Activated naive CD4-positive, alpha-beta T cell treated with anti-CD3 and anti-CD28 coated beads, Interleukin-2, amount 50 U/mL, for 72 hours (primary cell): ENCODE results near the gene USP15. TPM values are rescaled to one million over a fixed set of nuclear protein-coding genes. Genes with fewer than 3 reads are reported as not detected.

Source experiments
- ATAC-seq, 2 donors: fragments of 150-1000 bp; cut with Tn5 transposase; 2 replicates each; pipeline ENCODE4 v1.10.0; 2021; ENCODE audit warnings: mild to moderate bottlenecking in 2 of 2, moderate library complexity in 2 of 2
- DNase-seq, 2 donors: peaks; one replicate each; pipeline ENCODE4 v3.0.0; 2021 to 2022; ENCODE audit warnings: low spot score in 2 of 2
- H3K27ac Mint-ChIP-seq, 2 donors: one replicate each; pipeline ENCODE4 v1.8.0; 2022; ENCODE audit warnings: mild to moderate bottlenecking in 2 of 2, mixed read lengths in 2 of 2
- H3K36me3 Mint-ChIP-seq, 2 donors: one replicate each; pipeline ENCODE4 v1.8.0; 2022; ENCODE audit warnings: mixed read lengths in 2 of 2
- H3K9me3 Mint-ChIP-seq, 2 donors: one replicate each; pipeline ENCODE4 v1.8.0; 2022; ENCODE audit warnings: mixed read lengths in 2 of 2
- total RNA-seq, 2 donors: library from RNA; stranded (reverse); gene quantifications; one replicate each; pipeline ENCODE4 v1.2.3, GENCODE V29; 2022

The USP15 gene
- total RNA-seq, result 100 to 1,000 TPM; 114 to 122 TPM

GRCh38 chr12:62259993-62260732 is at the start of gene USP15:
Gene USP15 (plus strand): TSS chr12:62260404. CDS start chr12:62260415, 11 bp downstream.
- Mint-ChIP-seq H3K27ac (peak within 1 kb of the TSS; percentile 96 to 100), H3K36me3 (peaks cover 28 to 30% of the 10 kb centered on the region in 2 donors), H3K9me3 (no peaks in the 10 kb centered on the region)
- DNase-seq (peak; percentile 95), ATAC-seq (peak; percentile 75 to 77)

- H3K27ac Mint-ChIP-seq, result no peak overlapping the region
- H3K36me3 Mint-ChIP-seq, result no peaks in the 10 kb centered on the region
- ATAC-seq (peak in 1 of 2 donors; percentile 47), DNase-seq (peak in 1 of 2 donors; percentile 26)
- H3K9me3 Mint-ChIP-seq, result peaks cover 0 to 5% of the 10 kb centered on the region in 2 donors
Observed at GRCh38 chr12:62210422-62210821, 49.8 kb upstream of the USP15 start.

- Mint-ChIP-seq H3K27ac (no peak overlapping the region), H3K36me3 (no peaks in the 10 kb centered on the region), H3K9me3 (peaks cover 0 to 5% of the 10 kb centered on the region in 2 donors)
- ATAC-seq (no peak), DNase-seq (no peak)
Observed at GRCh38 chr12:62211510-62211909, 48.7 kb upstream of the USP15 start.

GRCh38 chr12:62214846-62215245 is 45.4 kb upstream of the USP15 start:
- no peak for DNase-seq
- Mint-ChIP-seq H3K27ac (no peak overlapping the region), H3K36me3 (no peaks in the 10 kb centered on the region), H3K9me3 (peaks cover 0 to 5% of the 10 kb centered on the region in 2 donors)
- ATAC-seq, result peak; percentile 46 to 48

DNA sequence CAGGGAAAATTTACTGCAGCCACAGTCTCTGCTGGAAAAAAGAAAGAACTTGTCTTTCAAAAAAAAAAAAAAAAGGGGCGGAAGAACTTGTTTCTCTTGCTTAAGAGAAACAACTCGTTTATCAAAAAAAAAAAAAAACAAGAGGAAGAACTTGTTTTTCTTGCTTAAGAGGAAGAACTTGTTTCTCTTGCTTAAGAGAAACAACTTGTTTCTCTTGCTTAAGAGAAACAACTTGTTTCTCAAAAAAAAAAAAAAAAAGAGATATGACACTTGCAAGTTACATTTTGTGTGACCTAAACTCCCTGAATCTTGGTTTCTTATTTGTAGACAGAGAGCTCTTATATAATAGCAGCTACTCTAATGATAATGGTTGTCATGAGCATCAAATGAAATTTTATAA is 44.7 kb upstream of the USP15 start:
- peaks cover 0 to 5% of the 10 kb centered on the region in 2 donors for H3K9me3 Mint-ChIP-seq
- ATAC-seq (no peak), DNase-seq (no peak)
- H3K27ac Mint-ChIP-seq, result no peak overlapping the region
- no peaks in the 10 kb centered on the region for H3K36me3 Mint-ChIP-seq

- DNase-seq (no peak), ATAC-seq (no peak)
- no peaks in the 10 kb centered on the region for H3K36me3 Mint-ChIP-seq
- peaks cover 0 to 5% of the 10 kb centered on the region in 2 donors for H3K9me3 Mint-ChIP-seq
- H3K27ac Mint-ChIP-seq, result no peak overlapping the region
Observed at GRCh38 chr12:62217466-62218194, 42.6 kb upstream of the USP15 start.

DNA sequence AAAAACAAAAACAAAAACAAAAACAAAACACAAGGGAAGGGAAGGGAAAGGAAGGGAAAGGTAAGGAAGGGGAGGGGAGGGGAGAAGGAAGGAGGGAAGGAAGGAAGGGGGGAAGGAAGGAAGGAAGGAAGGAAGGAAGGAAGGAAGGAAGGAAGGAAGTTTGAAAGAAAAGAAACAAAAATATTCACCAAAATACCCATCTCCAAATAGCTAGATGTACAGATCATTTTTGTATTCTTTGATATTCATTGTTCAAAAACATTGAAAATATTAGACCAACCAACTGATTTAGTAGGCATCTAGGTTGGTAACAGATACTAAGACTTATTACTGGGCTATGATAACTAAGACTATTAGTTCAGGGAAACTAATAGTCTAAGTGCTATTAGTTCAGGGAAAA is 39.1 kb upstream of the USP15 start:
- DNase-seq (no peak), ATAC-seq (no peak)
- no peak overlapping the region for H3K27ac Mint-ChIP-seq
- no peaks in the 10 kb centered on the region for H3K36me3 Mint-ChIP-seq
- no peaks in the 10 kb centered on the region for H3K9me3 Mint-ChIP-seq

GRCh38 chr12:62224601-62225000 is 35.6 kb upstream of the USP15 start:
- no peak for DNase-seq
- peaks cover 0 to 9% of the 10 kb centered on the region in 2 donors for H3K9me3 Mint-ChIP-seq
- H3K36me3 Mint-ChIP-seq, result no peaks in the 10 kb centered on the region
- no peak for ATAC-seq
- H3K27ac Mint-ChIP-seq, result no peak overlapping the region

GRCh38 chr12:62227091-62227490 is 33.1 kb upstream of the USP15 start:
- no peak for DNase-seq
- H3K36me3 Mint-ChIP-seq, result no peaks in the 10 kb centered on the region
- H3K9me3 Mint-ChIP-seq, result peaks cover 2 to 9% of the 10 kb centered on the region in 2 donors
- no peak overlapping the region for H3K27ac Mint-ChIP-seq
- no peak for ATAC-seq

DNA sequence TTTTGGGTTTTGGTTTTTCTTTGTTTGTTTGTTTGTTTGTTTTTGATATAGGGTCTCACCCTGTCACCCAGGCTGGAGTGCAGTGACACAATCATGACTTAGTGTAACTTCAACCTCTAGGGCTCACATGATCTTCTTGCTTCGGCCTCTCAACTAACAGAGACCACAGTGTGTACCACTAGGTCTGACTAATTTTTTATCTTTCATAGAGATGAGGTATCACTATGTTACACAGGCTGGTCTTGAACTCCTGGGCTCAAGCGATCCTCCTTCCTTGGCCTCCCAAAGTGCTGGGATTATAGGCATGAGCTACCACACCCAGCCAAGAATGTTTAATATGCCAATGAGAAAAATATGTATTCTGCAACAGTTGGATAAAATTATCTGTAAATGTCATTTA is 29.6 kb upstream of the USP15 start:
- H3K27ac Mint-ChIP-seq, result no peak overlapping the region
- peaks cover 4 to 9% of the 10 kb centered on the region in 2 donors for H3K9me3 Mint-ChIP-seq
- DNase-seq (no peak), ATAC-seq (no peak)
- H3K36me3 Mint-ChIP-seq, result no peaks in the 10 kb centered on the region

DNA sequence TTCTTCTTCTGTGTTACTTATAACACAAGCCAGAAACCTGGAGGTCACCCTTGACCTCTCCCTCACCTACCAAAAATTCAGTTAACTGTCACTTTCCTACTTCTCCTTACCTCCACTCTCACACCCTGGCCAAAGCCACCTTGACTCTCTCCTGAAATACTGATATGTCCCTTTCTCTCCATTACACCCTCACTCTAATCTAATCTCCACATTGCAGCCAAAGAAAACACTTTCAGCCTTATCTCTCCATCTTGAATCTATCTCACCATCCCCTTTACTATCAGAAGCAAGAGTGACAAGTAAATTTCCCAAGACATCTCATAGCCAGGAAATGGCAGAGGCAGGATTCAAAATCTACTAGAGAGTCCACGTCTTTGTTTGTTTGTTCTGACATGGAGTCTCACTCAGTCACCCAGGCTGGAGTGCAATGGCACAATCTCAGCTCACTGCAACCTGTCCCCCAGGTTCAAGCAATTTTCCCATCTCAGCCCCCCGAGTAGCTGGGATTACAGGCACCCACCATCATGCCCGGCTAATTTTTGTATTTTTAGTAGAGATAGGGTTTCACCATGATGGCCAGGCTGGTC is 28.0 kb upstream of the USP15 start:
- DNase-seq, result no peak
- H3K9me3 Mint-ChIP-seq, result peaks cover 0 to 4% of the 10 kb centered on the region in 2 donors

GRCh38 chr12:62233805-62234204 is 26.4 kb upstream of the USP15 start:
- Mint-ChIP-seq H3K9me3 (peaks cover 0 to 4% of the 10 kb centered on the region in 2 donors), H3K36me3 (peaks cover 0 to 7% of the 10 kb centered on the region in 2 donors), H3K27ac (no peak overlapping the region)
- ATAC-seq (no peak), DNase-seq (no peak)

More for the DNA sequence above, 28.0 kb upstream of the USP15 start:
- Mint-ChIP-seq H3K27ac (no peak overlapping the region), H3K36me3 (peaks cover 0 to under 1% of the 10 kb centered on the region in 2 donors)
- no peak for ATAC-seq

DNA sequence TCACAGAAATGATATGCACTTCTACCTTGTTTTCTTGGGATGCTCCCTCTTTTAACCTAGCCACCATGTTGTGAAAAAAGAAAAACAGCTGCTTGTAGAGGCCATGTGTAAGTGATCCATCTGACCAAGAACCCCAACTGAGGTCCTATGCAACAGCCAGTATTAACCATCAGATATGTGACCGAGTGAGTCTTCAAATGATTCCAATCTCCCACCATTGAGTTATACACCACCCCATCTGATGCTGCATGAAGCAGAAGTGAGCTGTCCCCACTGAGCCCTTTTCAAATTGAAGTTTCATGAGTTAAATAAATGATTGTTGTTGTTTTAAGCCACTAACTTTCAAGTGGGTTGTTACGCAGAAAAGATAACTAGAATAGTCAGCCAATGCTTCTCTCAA is 20.6 kb upstream of the USP15 start:
- Mint-ChIP-seq H3K36me3 (peaks cover 0 to 7% of the 10 kb centered on the region in 2 donors), H3K27ac (no peak overlapping the region), H3K9me3 (no peaks in the 10 kb centered on the region)
- DNase-seq, result no peak
- ATAC-seq, result no peak

DNA sequence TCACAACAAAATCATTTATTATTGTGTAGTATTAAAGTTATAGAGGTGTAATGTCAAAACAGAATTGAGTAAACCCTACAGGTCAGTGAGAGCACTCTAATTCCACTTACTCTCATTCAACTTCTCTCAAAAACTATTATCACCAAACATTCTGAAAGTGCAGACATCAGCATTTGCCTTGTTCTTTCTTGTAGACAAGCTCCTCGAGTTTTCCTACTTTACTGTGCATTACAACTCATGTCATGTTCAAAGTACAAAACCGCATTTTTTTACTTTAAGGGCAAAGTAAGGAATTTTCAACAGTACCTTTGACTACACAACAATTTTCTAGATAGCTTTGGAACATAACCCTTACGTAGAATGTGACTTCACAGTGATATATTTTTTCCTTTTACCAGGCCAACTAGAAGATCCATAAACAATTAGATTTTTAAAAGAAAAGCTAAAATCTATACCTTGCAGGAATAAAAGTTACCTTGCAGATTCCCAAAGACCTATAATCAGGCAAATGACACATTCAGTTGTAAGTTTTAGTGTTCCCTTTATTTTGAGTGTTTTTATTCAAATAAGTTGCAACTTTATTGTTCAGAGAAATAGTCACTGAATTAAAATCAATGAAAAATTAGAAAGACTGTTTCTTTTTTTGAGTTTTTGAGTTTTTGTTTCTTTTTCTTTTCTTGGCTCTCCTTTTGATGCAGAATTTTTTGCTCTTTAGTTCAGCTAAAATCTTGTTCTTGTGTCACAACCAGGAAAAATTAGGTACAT is 12.7 kb upstream of the USP15 start:
- Mint-ChIP-seq H3K36me3 (peaks cover 0 to 5% of the 10 kb centered on the region in 2 donors), H3K9me3 (no peaks in the 10 kb centered on the region), H3K27ac (no peak overlapping the region)
- ATAC-seq, result no peak
- no peak for DNase-seq

DNA sequence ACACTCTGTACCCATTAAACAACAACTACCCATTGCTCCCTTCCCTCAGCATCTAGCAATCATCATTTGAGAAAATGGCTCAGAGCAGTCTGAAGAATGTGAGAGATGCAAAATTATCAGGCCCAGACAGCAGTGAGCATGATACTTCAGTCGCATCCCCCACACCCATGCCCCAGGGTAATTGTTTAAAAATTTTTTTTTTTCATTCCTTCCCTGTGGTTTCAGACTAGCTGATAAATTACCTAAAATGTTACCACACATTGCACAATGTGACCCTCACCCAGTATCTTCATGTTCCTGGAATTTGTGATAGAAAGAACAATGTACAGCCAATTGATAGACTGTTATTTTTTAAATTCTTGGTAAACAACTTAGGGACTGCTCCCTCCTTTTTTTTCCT is 11.3 kb upstream of the USP15 start:
- ATAC-seq (no peak), DNase-seq (no peak)

DNA sequence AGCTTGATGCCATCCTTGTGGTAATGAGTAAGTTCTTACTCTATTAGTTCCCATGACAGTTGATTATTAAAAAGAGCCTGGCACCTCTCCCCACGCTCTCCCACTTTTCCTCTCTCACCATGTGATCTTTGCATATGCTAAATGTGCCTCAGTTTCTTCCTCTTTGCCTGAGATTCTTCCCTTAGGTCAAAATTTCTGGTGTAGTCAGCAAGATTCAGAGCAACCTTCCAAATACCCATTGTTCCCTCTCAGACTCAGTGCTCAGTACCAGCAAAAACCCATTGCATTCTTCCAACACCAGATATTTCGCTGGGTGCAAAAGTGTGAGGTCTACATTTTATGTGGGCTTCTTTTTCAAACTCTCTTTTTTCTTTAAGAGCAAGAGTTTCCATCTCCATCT is 10.8 kb upstream of the USP15 start:
- ATAC-seq (no peak), DNase-seq (no peak)
- H3K9me3 Mint-ChIP-seq, result no peaks in the 10 kb centered on the region
- H3K27ac Mint-ChIP-seq, result no peak overlapping the region
- peaks cover 0 to 5% of the 10 kb centered on the region in 2 donors for H3K36me3 Mint-ChIP-seq

More for the DNA sequence above, 11.3 kb upstream of the USP15 start:
- H3K9me3 Mint-ChIP-seq, result no peaks in the 10 kb centered on the region
- H3K27ac Mint-ChIP-seq, result no peak overlapping the region
- peaks cover 0 to 5% of the 10 kb centered on the region in 2 donors for H3K36me3 Mint-ChIP-seq
